ENCODE results near the gene KCNA3. TPM values are rescaled to one million over a fixed set of nuclear protein-coding genes. Genes with fewer than 3 reads are reported as not detected.

Gene KCNA3
- total and polyA plus RNA-seq, 2 of the 4 experiments (the other 2 are of a cell fraction) = under 0.01 to 0.09 TPM

DNA sequence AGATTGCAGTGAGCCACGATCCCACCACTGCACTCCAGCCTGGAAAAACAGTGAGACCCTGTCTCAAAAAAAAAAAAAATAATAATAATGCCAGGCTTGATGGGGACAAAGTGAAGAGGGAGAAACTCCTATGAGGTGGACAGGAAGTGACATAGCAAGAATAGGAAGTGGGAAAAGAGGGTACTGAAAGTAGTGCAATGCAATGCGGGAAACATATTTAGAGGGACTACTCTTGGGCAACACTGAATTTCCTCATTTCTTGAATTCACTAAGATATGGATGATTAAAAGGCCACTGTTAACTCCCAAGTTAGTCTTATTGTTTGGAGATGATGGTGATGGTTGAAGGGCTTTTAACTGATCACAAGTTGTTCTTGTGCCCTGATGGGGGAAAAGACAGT lies 47.0 kb downstream of the KCNA3 start:
- Histone ChIP-seq H2AK5ac (ENCODE audit: low read depth, low read length) (no peak overlapping the region), H2BK120ac (ENCODE audit: low read depth, low read length) (no peak overlapping the region), H3K23ac (ENCODE audit: low read depth, low read length) (no peak overlapping the region), H3K4ac (ENCODE audit: low read depth, low read length) (no peak overlapping the region), H2BK15ac (ENCODE audit: low read depth, low read length) (no peak overlapping the region), H2BK20ac (ENCODE audit: low read depth, low read length) (no peak overlapping the region), H3K9me1 (ENCODE audit: insufficient read depth, low read length) (no peaks in the 10 kb centered on the region), H2AFZ (replicated peaks; ENCODE audit: low read length, poor library complexity) (no peak overlapping the region), H2BK5ac (ENCODE audit: low read depth, low read length, poor library complexity, severe bottlenecking) (no peak overlapping the region), H3K4me3 (ENCODE audit: insufficient read depth, low read depth, low read length) (no peak overlapping the region), H3K36me3 (ENCODE audit: control insufficient read depth, insufficient read depth, low read length) (no peaks in the 10 kb centered on the region), H3K27me3 (ENCODE audit: control insufficient read depth, insufficient read depth, low read length) (peaks cover 8% of the 10 kb centered on the region), H3K79me1 (ENCODE audit: low read depth in 1 of 2, low read length in 2 of 2) (no peaks in the 10 kb centered on the region), H3K9me3 (ENCODE audit: control insufficient read depth, insufficient read depth, low read length) (no peaks in the 10 kb centered on the region), H4K91ac (ENCODE audit: insufficient read depth, low read depth, low read length) (no peak overlapping the region), H3K18ac (ENCODE audit: low read depth, low read length) (no peak overlapping the region), H3K14ac (replicated peaks; ENCODE audit: low read depth, low read length) (no peak overlapping the region), H2AK9ac (replicated peaks; ENCODE audit: low read depth, low read length, poor library complexity) (no peak overlapping the region), H3K4me2 (ENCODE audit: low read depth, low read length) (no peak overlapping the region), H4K5ac (ENCODE audit: low read depth, low read length) (no peak overlapping the region), H3K4me1 (ENCODE audit: control insufficient read depth, insufficient read depth, low read length) (no peaks in the 10 kb centered on the region), H3K9ac (ENCODE audit: low read depth, low read length) (no peak overlapping the region), H4K20me1 (ENCODE audit: insufficient read depth, low read length) (no peaks in the 10 kb centered on the region), H3K56ac (ENCODE audit: extremely low read depth, insufficient read depth, low read length) (no peak overlapping the region), H3K27ac (ENCODE audit: insufficient read depth, low read length) (no peak overlapping the region), H4K8ac (ENCODE audit: low read depth in 2 of 2, low read length in 2 of 2) (no peak overlapping the region)
- in situ Hi-C loops (cut with MboI; ENCODE audit: low sequenced_read_pairs) (no loop called here), intact Hi-C loops (cut with micrococcal nuclease) (no loop called here), dilution Hi-C loops (cut with HindIII; ENCODE audit: low sequenced_read_pairs, unreplicated experiment) (no loop called here)
- no TSS peak for BruUV-seq (replicated peaks)
- POLR2A ChIA-PET (ENCODE audit: unreplicated experiment) = no interaction called here
- WGBS, 2 experiments (ENCODE audit: extremely low coverage in 2 of 2, insufficient read length in 1 of 2) = no CpG with 5 or more reads among the region's 2 CpGs
- CTCF ChIA-PET = no interaction called here
- TF ChIP-seq MAFK (IDR thresholded peaks at IDR 0.05; ENCODE audit: low read depth, low read length) (no peak), FOS (IDR thresholded peaks at IDR 0.05; ENCODE audit: low read depth, low read length) (no peak), RCOR1 (IDR thresholded peaks at IDR 0.05; ENCODE audit: insufficient replicate concordance, low read length) (no peak), SMC3 (IDR thresholded peaks at IDR 0.05; ENCODE audit: low read depth, low read length) (no peak), MXI1 (IDR thresholded peaks at IDR 0.05; ENCODE audit: borderline replicate concordance, low read depth, low read length) (no peak), BHLHE40 (IDR thresholded peaks at IDR 0.05; ENCODE audit: low read depth, low read length) (no peak), POLR2A (IDR thresholded peaks at IDR 0.05; ENCODE audit: low read depth, low read length) (no peak), RAD21 (IDR thresholded peaks at IDR 0.05; ENCODE audit: low read length) (no peak), RFX5 (IDR thresholded peaks at IDR 0.05; ENCODE audit: low read depth, low read length) (no peak), NFE2L2 (IDR thresholded peaks at IDR 0.05; ENCODE audit: low read depth, low read length) (no peak), MAZ (IDR thresholded peaks at IDR 0.05; ENCODE audit: borderline replicate concordance, low read depth, low read length) (no peak), CEBPB (IDR thresholded peaks at IDR 0.05; ENCODE audit: low read depth, low read length) (no peak), CHD1 (IDR thresholded peaks at IDR 0.05; ENCODE audit: low read depth, low read length) (no peak), ELK1 (IDR thresholded peaks at IDR 0.05; ENCODE audit: borderline replicate concordance, low read depth, low read length) (no peak)
- TF ChIP-seq, protein P1, sequence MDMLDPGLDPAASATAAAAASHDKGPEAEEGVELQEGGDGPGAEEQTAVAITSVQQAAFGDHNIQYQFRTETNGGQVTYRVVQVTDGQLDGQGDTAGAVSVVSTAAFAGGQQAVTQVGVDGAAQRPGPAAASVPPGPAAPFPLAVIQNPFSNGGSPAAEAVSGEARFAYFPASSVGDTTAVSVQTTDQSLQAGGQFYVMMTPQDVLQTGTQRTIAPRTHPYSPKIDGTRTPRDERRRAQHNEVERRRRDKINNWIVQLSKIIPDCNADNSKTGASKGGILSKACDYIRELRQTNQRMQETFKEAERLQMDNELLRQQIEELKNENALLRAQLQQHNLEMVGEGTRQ (IDR thresholded peaks at IDR 0.05; ENCODE audit: low read depth, low read length) = no peak
- TF ChIP-seq, protein P2, sequence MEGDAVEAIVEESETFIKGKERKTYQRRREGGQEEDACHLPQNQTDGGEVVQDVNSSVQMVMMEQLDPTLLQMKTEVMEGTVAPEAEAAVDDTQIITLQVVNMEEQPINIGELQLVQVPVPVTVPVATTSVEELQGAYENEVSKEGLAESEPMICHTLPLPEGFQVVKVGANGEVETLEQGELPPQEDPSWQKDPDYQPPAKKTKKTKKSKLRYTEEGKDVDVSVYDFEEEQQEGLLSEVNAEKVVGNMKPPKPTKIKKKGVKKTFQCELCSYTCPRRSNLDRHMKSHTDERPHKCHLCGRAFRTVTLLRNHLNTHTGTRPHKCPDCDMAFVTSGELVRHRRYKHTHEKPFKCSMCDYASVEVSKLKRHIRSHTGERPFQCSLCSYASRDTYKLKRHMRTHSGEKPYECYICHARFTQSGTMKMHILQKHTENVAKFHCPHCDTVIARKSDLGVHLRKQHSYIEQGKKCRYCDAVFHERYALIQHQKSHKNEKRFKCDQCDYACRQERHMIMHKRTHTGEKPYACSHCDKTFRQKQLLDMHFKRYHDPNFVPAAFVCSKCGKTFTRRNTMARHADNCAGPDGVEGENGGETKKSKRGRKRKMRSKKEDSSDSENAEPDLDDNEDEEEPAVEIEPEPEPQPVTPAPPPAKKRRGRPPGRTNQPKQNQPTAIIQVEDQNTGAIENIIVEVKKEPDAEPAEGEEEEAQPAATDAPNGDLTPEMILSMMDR (conservative IDR thresholded peaks at IDR 0.05; ENCODE audit: low read depth, low read length) = no peak
- no peak for ATAC-seq (ENCODE audit: low read depth)
- no peak for DNase-seq
